AG10803 (cell line): Measurements from ENCODE around the gene ZBTB20.

Source experiments
- DNase-seq: peaks from one replicate; pipeline ENCODE4 v3.0.0; 2010; ENCODE audit warnings: low read depth
- H3K4me3 ChIP-seq: 2 replicates; pipeline ENCODE4 v1.5.1; 2011; ENCODE audit warnings: mild to moderate bottlenecking, low read length, control low read depth
- CTCF ChIP-seq: conservative IDR thresholded peaks from 2 replicates; pipeline ENCODE4 v1.5.1; 2011; ENCODE audit warnings: mild to moderate bottlenecking, low read length, control low read depth, inconsistent platforms

Gene ZBTB20

GRCh38 chr3:114378760-114379159 lies 768.3 kb downstream of the ZBTB20 start:
- DNase-seq: no peak
- TF ChIP-seq CTCF: no peak
- H3K4me3 ChIP-seq: no peak overlapping the region

- no peak overlapping the region for H3K4me3 ChIP-seq
- DNase-seq: peak; percentile 59
- TF ChIP-seq CTCF: no peak
Measured at GRCh38 chr3:114377426-114377825, 769.7 kb downstream of the ZBTB20 start.

- DNase-seq: no peak
- no peak for TF ChIP-seq CTCF
- no peak overlapping the region for H3K4me3 ChIP-seq
Measured at GRCh38 chr3:114376516-114377185, 770.4 kb downstream of the ZBTB20 start.

- DNase-seq: peak; percentile 75
- TF ChIP-seq CTCF: no peak
Measured at GRCh38 chr3:114375608-114376421, 771.3 kb downstream of the ZBTB20 start.

GRCh38 chr3:114374433-114374990 lies 772.6 kb downstream of the ZBTB20 start:
- H3K4me3 ChIP-seq: no peak overlapping the region
- DNase-seq: no peak
- no peak for TF ChIP-seq CTCF

More at GRCh38 chr3:114375608-114376421, 771.3 kb downstream of the ZBTB20 start:
- H3K4me3 ChIP-seq: no peak overlapping the region

- TF ChIP-seq CTCF: peak; percentile 8; the same call in 1 of the 2 replicates
- H3K4me3 ChIP-seq: no peak overlapping the region
- no peak for DNase-seq
Measured at GRCh38 chr3:114370537-114371174, 776.4 kb downstream of the ZBTB20 start.
